ENCODE measurements around the gene AHR.
A peak's percentile ranks its signal among the peaks of the same experiment; 100 is the strongest.

Gene AHR

DNA sequence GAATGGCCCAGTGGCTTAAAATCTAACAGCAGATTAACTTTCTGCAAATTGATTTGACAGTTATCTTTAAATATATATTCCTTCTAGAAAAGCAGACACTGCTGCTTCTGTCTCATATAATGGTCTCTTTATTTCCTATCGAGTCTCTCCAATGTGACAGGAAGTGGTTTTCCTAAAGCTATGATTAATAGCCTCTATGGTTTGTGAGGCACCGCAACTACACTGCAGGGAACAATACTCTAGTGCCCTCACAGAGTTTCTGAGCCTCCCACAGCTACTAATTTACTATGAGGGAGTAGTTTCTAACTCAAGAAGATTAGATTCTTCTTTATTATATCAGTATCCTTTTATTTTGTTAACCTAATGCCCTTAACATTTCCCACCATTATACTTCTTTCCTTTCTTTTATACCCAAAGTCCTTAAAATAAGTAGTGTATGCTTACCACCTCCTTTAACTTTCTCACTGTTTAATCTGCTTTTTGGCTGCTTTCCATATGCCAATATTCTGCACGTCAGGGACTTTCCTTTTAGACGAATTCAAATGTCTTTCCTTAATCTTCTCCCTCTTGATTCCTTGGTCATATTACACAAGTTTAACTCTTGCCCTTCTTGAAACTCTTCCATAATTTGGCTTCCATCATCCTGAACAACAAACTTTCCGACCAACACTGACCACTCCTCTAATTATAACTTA lies 23.8 kb upstream of the AHR start:
- no peaks in the 10 kb centered on the region for H3K27me3 ChIP-seq (replicated peaks in 2 of 5; ENCODE audit: control insufficient read depth in 4 of 5, insufficient read depth in 5 of 5, low read length in 4 of 5)
- peak; percentile 72 to 95 (median 92) for DNase-seq
- peaks cover 1 to 26% (median 16%) of the 10 kb centered on the region in 5 experiments for H3K9me3 ChIP-seq (ENCODE audit: control extremely low read depth in 1 of 5, control insufficient read depth in 4 of 5, insufficient read depth in 2 of 5, low read depth in 1 of 5, low read length in 4 of 5)
- CTCF ChIA-PET = interaction anchor here (1.0 to 1.9 kb wide), 4 partner anchors 13 to 52 kb away, joined by 3 to 6 read pairs (median 4); no protein-coding TSS in a partner anchor
- H3K27ac ChIP-seq (ENCODE audit: insufficient read depth in 1 of 2, low read depth in 1 of 2, low read length in 2 of 2, poor library complexity in 1 of 2, severe bottlenecking in 2 of 2) = no peak overlapping the region
- peak overlapping the region in 3 of 7 experiments; percentile 17 to 47 (median 21) for H3K4me3 ChIP-seq (ENCODE audit: control insufficient read depth in 1 of 7, extremely low read depth in 1 of 7, insufficient read depth in 4 of 7, low read depth in 2 of 7, low read length in 6 of 7)
- peaks cover 11 to 41% (median 20%) of the 10 kb centered on the region in 4 experiments for H3K4me1 ChIP-seq (ENCODE audit: control extremely low read depth in 1 of 4, control insufficient read depth in 4 of 4, insufficient read depth in 4 of 4, low read length in 3 of 4)
- no peaks in the 10 kb centered on the region for H3K36me3 ChIP-seq (ENCODE audit: control insufficient read depth in 4 of 4, insufficient read depth in 4 of 4, low read length in 3 of 4)
- POLR2A ChIA-PET = interaction anchor here (1.3 kb wide), 1 partner anchor 23 kb away, joined by 6 read pairs; the partner anchor contains the start of gene AHR
- 0% methylated on average over 2 of the region's 5 CpGs for WGBS (ENCODE audit: insufficient coverage)

DNA sequence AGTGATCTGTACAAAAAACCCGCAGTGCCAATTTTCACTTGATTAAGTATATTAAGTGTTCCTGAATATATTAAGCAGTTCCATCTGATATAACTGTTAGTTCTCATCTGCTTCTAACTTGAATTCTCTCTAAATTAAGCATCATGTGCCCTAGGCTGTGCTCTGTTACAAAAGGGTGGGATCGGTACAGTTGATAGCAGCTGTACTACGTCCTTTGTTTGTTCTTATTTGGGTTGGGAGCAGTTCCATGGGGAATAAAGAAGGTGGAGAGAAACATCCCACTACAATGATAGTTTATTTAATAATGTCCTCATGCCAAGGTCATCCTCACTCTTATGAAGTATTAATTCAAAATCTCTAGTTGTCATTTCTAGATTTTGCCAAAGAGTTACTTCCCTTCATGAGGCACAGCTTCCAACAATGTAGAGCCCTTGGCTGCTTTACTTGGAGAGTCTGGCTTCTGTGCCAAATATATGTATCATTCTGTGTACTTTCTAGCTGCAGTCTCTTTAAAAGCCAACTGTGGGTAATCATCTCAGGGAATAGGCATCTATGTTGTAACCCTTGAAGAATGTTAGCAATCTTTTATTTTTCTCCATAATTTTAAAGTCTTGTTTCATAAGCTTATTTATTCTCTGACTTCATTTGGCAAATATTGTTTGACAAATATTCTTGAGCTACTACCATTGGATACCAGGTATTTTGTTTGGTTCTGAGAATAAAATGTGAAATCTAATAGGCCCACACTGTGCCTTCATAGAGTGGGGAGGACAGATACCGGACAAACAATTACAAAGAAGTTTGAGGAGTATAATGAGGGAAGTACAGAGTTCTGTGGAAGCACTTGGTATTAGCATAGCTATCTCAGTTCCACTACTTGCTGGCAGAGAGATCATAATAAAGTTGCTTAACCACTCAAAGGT lies 22.4 kb upstream of the AHR start:
- ChIA-PET POLR2A (interaction anchor here (0.6 kb wide), 1 partner anchor 25 kb away, joined by 3 read pairs; no protein-coding TSS in a partner anchor), CTCF (interaction anchor here (0.8 to 2.6 kb wide), 5 partner anchors 11 to 88 kb away, joined by 3 to 12 read pairs (median 4); no protein-coding TSS in a partner anchor)
- H3K4me1 ChIP-seq (ENCODE audit: control extremely low read depth in 1 of 4, control insufficient read depth in 4 of 4, insufficient read depth in 4 of 4, low read length in 3 of 4) = peaks cover 11 to 41% (median 20%) of the 10 kb centered on the region in 4 experiments
- 100% methylated on average over 1 of the region's 4 CpGs for WGBS (ENCODE audit: insufficient coverage)
- H3K27ac ChIP-seq (ENCODE audit: insufficient read depth in 1 of 2, low read depth in 1 of 2, low read length in 2 of 2, poor library complexity in 1 of 2, severe bottlenecking in 2 of 2) = no peak overlapping the region
- DNase-seq = no peak
- peaks cover 1 to 13% (median 5%) of the 10 kb centered on the region in 5 experiments for H3K9me3 ChIP-seq (ENCODE audit: control extremely low read depth in 1 of 5, control insufficient read depth in 4 of 5, insufficient read depth in 2 of 5, low read depth in 1 of 5, low read length in 4 of 5)
- no peaks in the 10 kb centered on the region for H3K27me3 ChIP-seq (replicated peaks in 2 of 5; ENCODE audit: control insufficient read depth in 4 of 5, insufficient read depth in 5 of 5, low read length in 4 of 5)
- H3K4me3 ChIP-seq (ENCODE audit: control insufficient read depth in 1 of 7, extremely low read depth in 1 of 7, insufficient read depth in 4 of 7, low read depth in 2 of 7, low read length in 6 of 7) = no peak overlapping the region
- H3K36me3 ChIP-seq (ENCODE audit: control insufficient read depth in 4 of 4, insufficient read depth in 4 of 4, low read length in 3 of 4) = no peaks in the 10 kb centered on the region

DNA sequence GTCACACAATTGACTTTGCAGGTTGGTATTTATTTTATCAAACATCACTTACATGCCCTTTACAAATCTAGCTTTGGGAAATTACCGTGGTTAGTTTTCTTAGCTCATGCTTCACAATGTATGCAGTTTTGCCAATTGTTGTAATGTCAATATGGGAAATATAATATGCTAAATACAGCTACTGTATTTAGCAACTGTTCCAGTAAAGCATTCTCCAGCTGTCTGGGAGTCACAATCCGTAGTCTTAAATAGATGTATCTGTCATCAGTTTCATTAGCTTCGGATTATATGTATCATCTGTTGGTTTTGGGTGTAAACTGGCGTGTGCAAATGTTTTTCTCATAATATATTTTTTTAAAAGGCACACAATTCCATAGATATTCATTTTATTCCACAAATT lies 19.4 kb upstream of the AHR start:
- CTCF ChIA-PET = no interaction called here

DNA sequence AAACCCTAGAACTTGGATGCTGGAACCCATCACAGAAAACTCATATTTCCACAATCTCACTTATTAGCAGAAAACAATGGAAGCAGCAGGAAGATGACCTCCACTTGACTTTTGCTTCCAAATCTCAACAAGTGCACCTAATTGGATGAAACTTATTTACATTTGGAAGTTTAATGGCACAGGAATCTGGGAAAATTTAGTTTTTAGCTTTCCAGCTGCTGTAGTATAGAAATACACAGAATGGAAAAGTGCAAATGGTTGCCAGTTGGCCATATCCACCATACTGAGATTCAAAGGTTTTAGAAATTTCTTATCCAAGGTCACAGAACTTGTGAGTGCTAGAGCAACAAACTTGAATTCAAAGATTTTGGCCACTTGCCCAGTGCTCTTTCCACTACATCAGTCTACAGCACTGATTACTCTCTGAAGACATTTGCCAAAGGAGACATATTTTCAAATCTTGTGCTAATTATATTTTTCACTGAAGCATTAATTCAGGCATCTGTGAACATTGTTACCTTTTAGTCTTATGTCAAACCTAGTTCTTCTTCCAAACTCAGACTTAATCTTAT lies 9.3 kb upstream of the AHR start:
- H3K9me3 ChIP-seq (ENCODE audit: control extremely low read depth in 1 of 5, control insufficient read depth in 4 of 5, insufficient read depth in 2 of 5, low read depth in 1 of 5, low read length in 4 of 5) = no peaks in the 10 kb centered on the region
- no peak overlapping the region for H3K27ac ChIP-seq (ENCODE audit: insufficient read depth in 1 of 2, low read depth in 1 of 2, low read length in 2 of 2, poor library complexity in 1 of 2, severe bottlenecking in 2 of 2)
- POLR2A ChIA-PET = no interaction called here
- peaks cover 5 to 19% (median 14%) of the 10 kb centered on the region in 4 experiments for H3K4me1 ChIP-seq (ENCODE audit: control extremely low read depth in 1 of 4, control insufficient read depth in 4 of 4, insufficient read depth in 4 of 4, low read length in 3 of 4)
- H3K36me3 ChIP-seq (ENCODE audit: control insufficient read depth in 4 of 4, insufficient read depth in 4 of 4, low read length in 3 of 4) = no peaks in the 10 kb centered on the region
- no peak overlapping the region for H3K4me3 ChIP-seq (ENCODE audit: control insufficient read depth in 1 of 7, extremely low read depth in 1 of 7, insufficient read depth in 4 of 7, low read depth in 2 of 7, low read length in 6 of 7)
- CTCF ChIA-PET = interaction anchor here (1.6 kb wide), 1 partner anchor 9 kb away, joined by 4 read pairs; no protein-coding TSS in a partner anchor
- H3K27me3 ChIP-seq (replicated peaks in 2 of 5; ENCODE audit: control insufficient read depth in 4 of 5, insufficient read depth in 5 of 5, low read length in 4 of 5) = no peaks in the 10 kb centered on the region
- peak in 1 of 3 donors; percentile 40 for DNase-seq

More for the DNA sequence above, 19.4 kb upstream of the AHR start:
- peaks cover 0 to 1% (median 0%) of the 10 kb centered on the region in 5 experiments for H3K9me3 ChIP-seq (ENCODE audit: control extremely low read depth in 1 of 5, control insufficient read depth in 4 of 5, insufficient read depth in 2 of 5, low read depth in 1 of 5, low read length in 4 of 5)
- WGBS (ENCODE audit: insufficient coverage) = no CpG with 5 or more reads among the region's 4 CpGs
- no peak overlapping the region for H3K4me3 ChIP-seq (ENCODE audit: control insufficient read depth in 1 of 7, extremely low read depth in 1 of 7, insufficient read depth in 4 of 7, low read depth in 2 of 7, low read length in 6 of 7)
- no peaks in the 10 kb centered on the region for H3K36me3 ChIP-seq (ENCODE audit: control insufficient read depth in 4 of 4, insufficient read depth in 4 of 4, low read length in 3 of 4)
- H3K27ac ChIP-seq (ENCODE audit: insufficient read depth in 1 of 2, low read depth in 1 of 2, low read length in 2 of 2, poor library complexity in 1 of 2, severe bottlenecking in 2 of 2) = no peak overlapping the region
- DNase-seq = no peak
- POLR2A ChIA-PET = no interaction called here
- H3K4me1 ChIP-seq (ENCODE audit: control extremely low read depth in 1 of 4, control insufficient read depth in 4 of 4, insufficient read depth in 4 of 4, low read length in 3 of 4) = peaks cover 9 to 24% (median 16%) of the 10 kb centered on the region in 4 experiments
- no peaks in the 10 kb centered on the region for H3K27me3 ChIP-seq (replicated peaks in 2 of 5; ENCODE audit: control insufficient read depth in 4 of 5, insufficient read depth in 5 of 5, low read length in 4 of 5)

DNA sequence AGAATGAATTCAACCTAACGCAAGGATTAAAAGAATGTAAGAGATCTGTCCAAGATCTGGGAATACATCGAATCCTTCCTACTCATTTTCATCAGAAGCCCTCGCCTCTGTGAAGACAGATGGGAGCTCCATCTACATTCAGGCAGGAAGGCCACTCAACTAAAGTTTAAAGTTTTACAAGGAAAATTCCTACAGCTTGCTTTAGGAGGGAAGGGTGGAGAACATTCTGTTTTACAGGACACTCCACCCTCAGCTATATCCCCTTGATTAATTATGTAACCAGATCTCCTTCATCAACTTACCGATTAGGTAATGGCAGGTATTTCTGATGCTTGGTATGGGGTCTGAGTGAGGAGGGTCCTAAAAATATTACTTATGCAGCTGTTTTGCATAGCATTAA lies 5.6 kb upstream of the AHR start:
- ChIA-PET CTCF (interaction anchor here (0.6 to 1.5 kb wide), 7 partner anchors 9 to 283 kb away, joined by 3 to 6 read pairs (median 4); no protein-coding TSS in a partner anchor), POLR2A (no interaction called here)
- Histone ChIP-seq H3K4me3 (ENCODE audit: control insufficient read depth in 1 of 7, extremely low read depth in 1 of 7, insufficient read depth in 4 of 7, low read depth in 2 of 7, low read length in 6 of 7) (no peak overlapping the region), H3K27me3 (replicated peaks in 2 of 5; ENCODE audit: control insufficient read depth in 4 of 5, insufficient read depth in 5 of 5, low read length in 4 of 5) (no peaks in the 10 kb centered on the region), H3K36me3 (ENCODE audit: control insufficient read depth in 4 of 4, insufficient read depth in 4 of 4, low read length in 3 of 4) (no peaks in the 10 kb centered on the region), H3K4me1 (ENCODE audit: control extremely low read depth in 1 of 4, control insufficient read depth in 4 of 4, insufficient read depth in 4 of 4, low read length in 3 of 4) (peaks cover 7 to 27% (median 22%) of the 10 kb centered on the region in 4 experiments), H3K27ac (ENCODE audit: insufficient read depth in 1 of 2, low read depth in 1 of 2, low read length in 2 of 2, poor library complexity in 1 of 2, severe bottlenecking in 2 of 2) (no peak overlapping the region), H3K9me3 (ENCODE audit: control extremely low read depth in 1 of 5, control insufficient read depth in 4 of 5, insufficient read depth in 2 of 5, low read depth in 1 of 5, low read length in 4 of 5) (no peaks in the 10 kb centered on the region)
- DNase-seq = no peak
- 96% methylated on average over 3 of the region's 4 CpGs for WGBS (ENCODE audit: insufficient coverage)

DNA sequence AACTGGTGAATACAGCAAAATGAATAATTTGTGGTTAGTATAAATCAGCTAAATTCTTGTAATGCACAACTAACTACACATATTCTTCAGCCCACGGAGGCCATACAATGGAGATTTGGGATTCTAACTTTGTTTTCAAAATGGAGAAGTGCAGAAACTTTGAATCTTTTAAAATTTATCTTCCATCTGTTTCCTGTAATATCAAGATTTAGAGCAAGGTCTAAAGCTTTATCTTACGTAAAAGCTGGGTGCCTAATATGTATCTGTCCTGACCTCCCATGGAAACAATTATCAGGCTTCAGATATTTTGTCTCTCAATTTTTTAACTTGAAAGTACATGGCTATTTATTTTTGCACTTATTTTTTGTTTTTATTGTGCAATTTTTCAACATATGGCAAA lies 5.0 kb upstream of the AHR start:
- CTCF ChIA-PET = interaction anchor here (1.0 to 1.5 kb wide), 6 partner anchors 8 to 284 kb away, joined by 3 to 6 read pairs (median 4); no protein-coding TSS in a partner anchor

More for the DNA sequence above, 5.0 kb upstream of the AHR start:
- POLR2A ChIA-PET = no interaction called here
- peak overlapping the region in 1 of 7 experiments; percentile 20 for H3K4me3 ChIP-seq (ENCODE audit: control insufficient read depth in 1 of 7, extremely low read depth in 1 of 7, insufficient read depth in 4 of 7, low read depth in 2 of 7, low read length in 6 of 7)
- no peaks in the 10 kb centered on the region for H3K9me3 ChIP-seq (ENCODE audit: control extremely low read depth in 1 of 5, control insufficient read depth in 4 of 5, insufficient read depth in 2 of 5, low read depth in 1 of 5, low read length in 4 of 5)
- DNase-seq = peak; percentile 57 to 93 (median 87)
- H3K27me3 ChIP-seq (replicated peaks in 2 of 5; ENCODE audit: control insufficient read depth in 4 of 5, insufficient read depth in 5 of 5, low read length in 4 of 5) = no peaks in the 10 kb centered on the region
- WGBS (ENCODE audit: insufficient coverage) = no CpG with 5 or more reads among the region's 2 CpGs
- no peak overlapping the region for H3K27ac ChIP-seq (ENCODE audit: insufficient read depth in 1 of 2, low read depth in 1 of 2, low read length in 2 of 2, poor library complexity in 1 of 2, severe bottlenecking in 2 of 2)
- no peaks in the 10 kb centered on the region for H3K36me3 ChIP-seq (ENCODE audit: control insufficient read depth in 4 of 4, insufficient read depth in 4 of 4, low read length in 3 of 4)
- peaks cover 10 to 30% (median 19%) of the 10 kb centered on the region in 4 experiments for H3K4me1 ChIP-seq (ENCODE audit: control extremely low read depth in 1 of 4, control insufficient read depth in 4 of 4, insufficient read depth in 4 of 4, low read length in 3 of 4)
